HG03060 (cell line): Measurements from ENCODE around the gene SPATA45.

Experiments
- ATAC-seq: cut with Tn5 transposase; IDR thresholded peaks from one replicate; pipeline ENCODE4 v1.9.1; 2021; ENCODE audit warnings: low read depth, moderate number of reproducible peaks; ENCODE audit not compliant: unreplicated experiment

SPATA45 gene

GRCh38 chr1:212782422-212783154 is 64.9 kb downstream of the SPATA45 start:
- no peak for ATAC-seq

- no peak for ATAC-seq
Measured at GRCh38 chr1:212781225-212781624, 66.2 kb downstream of the SPATA45 start.

- ATAC-seq = no peak
Measured at GRCh38 chr1:212780759-212781158, 66.7 kb downstream of the SPATA45 start.
